MM.1S (cell line): ENCODE data around the gene DNM1L.

Experiments
- EZH2 ChIP-seq: fragments of 300-600 bp; sonication (generic); optimal IDR thresholded peaks from 2 replicates; pipeline ENCODE3; 2017; ENCODE audit warnings: low read depth, mild to moderate bottlenecking, antibody characterized with exemption, low read length, mixed read lengths
- TF ChIP-seq, protein P1 (sequence below): fragments of 300-600 bp; sonication (generic); IDR thresholded peaks from 2 replicates; pipeline ENCODE4 v1.5.1; 2016; ENCODE audit warnings: antibody characterized with exemption, low read length, mixed read lengths

DNA sequence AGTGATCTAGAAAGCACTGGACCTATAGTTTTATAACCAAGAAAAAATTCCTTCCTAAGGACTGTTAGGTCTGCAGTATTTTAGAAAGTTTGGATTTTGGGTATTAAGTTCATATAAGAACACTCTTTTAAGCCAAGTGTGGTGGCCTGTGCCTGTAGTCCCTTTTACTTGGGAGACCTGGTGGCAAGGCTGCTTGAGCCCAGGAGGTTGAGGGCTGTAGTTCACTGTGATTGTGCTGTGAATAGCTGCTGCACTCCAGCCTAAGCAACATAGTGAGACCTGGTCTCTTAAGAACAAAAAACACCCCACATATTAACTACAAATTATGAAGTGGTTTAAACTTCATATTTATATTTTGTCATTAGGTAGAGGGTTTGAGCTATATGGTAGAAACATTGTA, 9.7 kb downstream of the DNM1L start:
- TF ChIP-seq EZH2 = no peak
- TF ChIP-seq, protein P1, sequence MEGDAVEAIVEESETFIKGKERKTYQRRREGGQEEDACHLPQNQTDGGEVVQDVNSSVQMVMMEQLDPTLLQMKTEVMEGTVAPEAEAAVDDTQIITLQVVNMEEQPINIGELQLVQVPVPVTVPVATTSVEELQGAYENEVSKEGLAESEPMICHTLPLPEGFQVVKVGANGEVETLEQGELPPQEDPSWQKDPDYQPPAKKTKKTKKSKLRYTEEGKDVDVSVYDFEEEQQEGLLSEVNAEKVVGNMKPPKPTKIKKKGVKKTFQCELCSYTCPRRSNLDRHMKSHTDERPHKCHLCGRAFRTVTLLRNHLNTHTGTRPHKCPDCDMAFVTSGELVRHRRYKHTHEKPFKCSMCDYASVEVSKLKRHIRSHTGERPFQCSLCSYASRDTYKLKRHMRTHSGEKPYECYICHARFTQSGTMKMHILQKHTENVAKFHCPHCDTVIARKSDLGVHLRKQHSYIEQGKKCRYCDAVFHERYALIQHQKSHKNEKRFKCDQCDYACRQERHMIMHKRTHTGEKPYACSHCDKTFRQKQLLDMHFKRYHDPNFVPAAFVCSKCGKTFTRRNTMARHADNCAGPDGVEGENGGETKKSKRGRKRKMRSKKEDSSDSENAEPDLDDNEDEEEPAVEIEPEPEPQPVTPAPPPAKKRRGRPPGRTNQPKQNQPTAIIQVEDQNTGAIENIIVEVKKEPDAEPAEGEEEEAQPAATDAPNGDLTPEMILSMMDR = no peak
